ENCODE results near the gene IMP3.

DNA sequence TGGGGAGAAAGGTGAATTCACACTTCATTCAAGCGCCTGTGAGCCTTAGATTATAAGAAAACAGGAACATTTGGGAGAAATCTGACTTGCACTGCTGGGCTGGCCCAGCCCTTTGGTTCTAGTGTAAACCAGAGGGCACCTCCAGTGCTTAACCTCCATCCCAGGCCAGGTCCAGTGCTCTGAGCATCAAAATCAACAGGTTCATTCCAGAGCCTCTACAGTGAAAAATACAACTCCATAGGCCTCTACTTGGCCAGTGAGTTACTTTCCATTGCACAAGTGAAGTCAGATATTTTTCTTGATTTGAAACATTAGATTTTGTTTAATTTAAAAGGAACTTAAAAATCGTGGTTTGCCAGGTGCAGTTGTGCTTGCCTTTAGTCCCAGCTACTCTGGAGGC lies 17.5 kb downstream of the IMP3 start:
- TF ChIP-seq, protein P1, sequence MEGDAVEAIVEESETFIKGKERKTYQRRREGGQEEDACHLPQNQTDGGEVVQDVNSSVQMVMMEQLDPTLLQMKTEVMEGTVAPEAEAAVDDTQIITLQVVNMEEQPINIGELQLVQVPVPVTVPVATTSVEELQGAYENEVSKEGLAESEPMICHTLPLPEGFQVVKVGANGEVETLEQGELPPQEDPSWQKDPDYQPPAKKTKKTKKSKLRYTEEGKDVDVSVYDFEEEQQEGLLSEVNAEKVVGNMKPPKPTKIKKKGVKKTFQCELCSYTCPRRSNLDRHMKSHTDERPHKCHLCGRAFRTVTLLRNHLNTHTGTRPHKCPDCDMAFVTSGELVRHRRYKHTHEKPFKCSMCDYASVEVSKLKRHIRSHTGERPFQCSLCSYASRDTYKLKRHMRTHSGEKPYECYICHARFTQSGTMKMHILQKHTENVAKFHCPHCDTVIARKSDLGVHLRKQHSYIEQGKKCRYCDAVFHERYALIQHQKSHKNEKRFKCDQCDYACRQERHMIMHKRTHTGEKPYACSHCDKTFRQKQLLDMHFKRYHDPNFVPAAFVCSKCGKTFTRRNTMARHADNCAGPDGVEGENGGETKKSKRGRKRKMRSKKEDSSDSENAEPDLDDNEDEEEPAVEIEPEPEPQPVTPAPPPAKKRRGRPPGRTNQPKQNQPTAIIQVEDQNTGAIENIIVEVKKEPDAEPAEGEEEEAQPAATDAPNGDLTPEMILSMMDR (conservative IDR thresholded peaks at IDR 0.05; ENCODE audit: low read depth, low read length): no peak
- TF ChIP-seq EZH2 (IDR thresholded peaks at IDR 0.05; ENCODE audit: borderline replicate concordance, low read depth, low read length, poor library complexity, severe bottlenecking): no peak
